Placental pericyte (primary cell): ENCODE measurements around the gene CCDC59. TPM values are rescaled to one million over a fixed set of nuclear protein-coding genes. Genes with fewer than 3 reads are reported as not detected.

Source experiments
- total RNA-seq: library from RNA; depleted of rRNA; stranded (reverse); fragments of >200 nt; gene quantifications from 2 replicates; pipeline ENCODE4 v1.2.3, GENCODE V29; 2012

Gene CCDC59, protein sequence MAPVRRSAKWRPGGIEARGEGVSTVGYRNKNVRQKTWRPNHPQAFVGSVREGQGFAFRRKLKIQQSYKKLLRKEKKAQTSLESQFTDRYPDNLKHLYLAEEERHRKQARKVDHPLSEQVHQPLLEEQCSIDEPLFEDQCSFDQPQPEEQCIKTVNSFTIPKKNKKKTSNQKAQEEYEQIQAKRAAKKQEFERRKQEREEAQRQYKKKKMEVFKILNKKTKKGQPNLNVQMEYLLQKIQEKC
- total RNA-seq = 30.9 and 72.0 TPM in 2 replicates

DNA sequence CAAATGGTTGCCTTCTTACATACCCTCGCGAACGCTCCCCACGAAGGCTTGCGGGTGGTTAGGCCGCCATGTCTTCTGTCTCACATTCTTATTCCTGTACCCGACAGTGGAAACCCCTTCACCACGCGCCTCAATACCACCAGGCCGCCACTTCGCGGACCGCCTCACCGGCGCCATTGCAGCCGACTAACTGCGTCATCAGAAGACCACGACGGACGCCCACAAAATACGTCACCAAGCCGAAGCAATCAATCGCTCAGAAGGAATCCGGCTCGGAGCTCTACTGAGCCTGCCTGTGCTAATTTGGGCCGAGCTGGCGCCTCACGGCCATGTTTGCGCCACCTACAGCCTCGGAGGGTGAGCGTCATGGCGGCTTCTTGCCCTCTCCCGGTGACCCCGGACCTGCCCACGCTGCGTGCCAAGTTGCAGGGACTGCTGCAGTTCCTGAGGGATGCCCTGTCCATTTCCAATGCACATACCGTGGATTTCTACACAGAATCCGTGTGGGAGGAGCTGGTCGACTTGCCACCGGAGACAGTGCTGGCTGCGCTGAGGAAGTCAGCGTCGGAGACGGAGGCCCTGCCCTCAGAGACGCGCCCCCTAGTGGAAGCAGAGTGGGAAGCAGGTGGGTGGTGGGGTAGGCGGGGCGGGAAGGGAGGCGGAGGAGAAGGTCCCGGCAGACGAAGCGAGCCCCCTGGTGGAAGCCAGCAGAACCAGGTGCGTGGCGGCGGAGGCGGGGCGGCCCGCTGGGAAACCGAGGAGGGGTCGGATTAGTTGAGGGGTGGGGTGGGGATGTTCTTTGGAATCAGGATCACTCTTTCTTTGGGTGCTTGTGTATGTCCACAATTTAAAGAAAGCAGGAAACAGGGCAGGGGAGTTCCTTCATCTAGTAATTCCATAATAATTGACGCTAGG lies at the start of gene CCDC59, which contains the start of gene METTL25:
Gene CCDC59, minus strand, starts transcription at position 188 of the 915 bp plus-strand sequence. Its CDS starts 11 bp downstream, at position 177.
Gene METTL25, plus strand, starts transcription at position 330 of the 915 bp plus-strand sequence. Its CDS starts 37 bp downstream, at position 367.

Other genes with a start within 250 kb of the CCDC59 start
- 8.3 and 13.0 TPM in 2 replicates for gene METTL25, start 142 bp upstream of the CCDC59 start, total RNA-seq